GM18519 (cell line): ENCODE measurements around the gene FAM20B.

Source experiments
- ATAC-seq: cut with Tn5 transposase; IDR thresholded peaks from one replicate; pipeline ENCODE4 v1.9.1; 2021; ENCODE audit warnings: mild to moderate bottlenecking, moderate library complexity; ENCODE audit not compliant: unreplicated experiment, low FRiP score

Gene FAM20B

GRCh38 chr1:179046808-179047635 lies 21.3 kb downstream of the FAM20B start:
- no peak for ATAC-seq

- no peak for ATAC-seq
Observed at GRCh38 chr1:179047636-179047997, 21.9 kb downstream of the FAM20B start.

DNA sequence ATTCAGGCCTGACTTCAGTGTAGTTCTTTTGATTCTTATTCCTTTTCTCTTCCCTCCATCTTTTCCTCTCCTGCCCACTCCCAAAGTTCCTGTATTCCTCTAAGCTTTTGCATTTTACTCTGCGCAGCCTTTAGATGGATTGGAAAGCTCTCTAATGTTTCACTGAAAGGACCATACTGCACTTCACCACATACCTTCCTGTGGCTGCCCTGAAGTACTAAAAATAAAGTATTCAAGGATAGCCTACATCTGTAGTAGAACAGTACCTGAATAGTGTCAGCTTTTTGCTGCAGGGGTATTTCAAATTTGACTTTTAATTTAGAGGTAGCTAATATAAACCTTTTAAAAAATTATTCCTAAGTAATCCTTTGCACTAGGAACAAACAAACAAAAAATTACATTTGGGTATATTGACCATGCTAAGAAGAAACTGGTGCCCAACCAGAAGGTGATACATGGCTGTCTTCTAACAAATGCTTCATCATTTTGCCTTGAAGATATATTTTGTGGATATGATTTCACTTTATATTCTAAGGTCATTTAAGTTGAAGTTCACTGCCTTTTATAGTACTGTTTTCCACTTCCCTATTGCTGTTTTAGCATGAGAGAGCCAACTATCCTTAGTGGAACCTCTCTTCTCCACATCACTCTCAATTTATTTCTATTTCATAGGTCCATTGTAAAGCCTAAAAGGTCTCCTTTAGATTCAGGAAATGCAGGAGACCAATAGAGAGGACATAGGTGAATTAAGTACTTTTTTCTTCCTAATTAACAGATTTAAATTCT lies 22.8 kb downstream of the FAM20B start:
- ATAC-seq = no peak

DNA sequence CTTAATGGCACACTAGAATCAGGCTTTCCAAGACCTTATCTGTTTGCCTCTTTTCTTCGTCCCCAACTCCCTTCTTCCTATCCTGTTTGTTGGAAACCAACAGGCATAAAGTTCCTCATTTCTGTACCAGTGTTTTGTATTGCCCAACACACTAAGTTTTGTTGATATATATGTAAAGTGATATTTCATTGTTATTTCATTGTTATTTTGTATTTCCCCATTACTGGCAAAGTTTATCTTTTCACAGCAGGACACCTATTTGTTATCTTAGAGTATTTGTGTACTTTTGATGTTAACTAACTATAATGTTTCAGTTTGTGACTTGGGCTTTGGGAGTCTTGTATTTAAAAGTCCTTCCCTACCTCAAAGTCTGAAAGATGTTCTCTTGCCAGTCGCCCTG lies 27.1 kb downstream of the FAM20B start:
- ATAC-seq = no peak

DNA sequence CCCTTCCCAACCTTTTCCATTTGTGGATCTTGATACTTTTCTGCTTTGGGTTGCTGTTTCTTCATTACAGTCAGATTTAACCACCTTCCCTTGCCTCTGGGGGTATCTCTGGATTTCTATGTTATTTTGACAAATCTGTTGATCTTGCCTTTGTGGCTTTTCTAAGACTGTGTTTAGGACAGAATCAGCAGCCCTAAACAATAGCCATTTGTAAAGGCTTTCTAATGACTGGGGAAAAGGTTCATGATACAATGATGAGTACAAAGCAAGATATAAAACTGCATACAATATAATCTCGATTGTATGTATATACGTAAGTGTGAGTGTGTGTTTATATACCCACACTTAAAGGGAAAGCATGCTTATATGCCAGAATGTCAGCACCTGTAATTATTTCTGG lies 27.8 kb downstream of the FAM20B start:
- no peak for ATAC-seq

GRCh38 chr1:179055937-179056336 lies 30.2 kb downstream of the FAM20B start:
- no peak for ATAC-seq

DNA sequence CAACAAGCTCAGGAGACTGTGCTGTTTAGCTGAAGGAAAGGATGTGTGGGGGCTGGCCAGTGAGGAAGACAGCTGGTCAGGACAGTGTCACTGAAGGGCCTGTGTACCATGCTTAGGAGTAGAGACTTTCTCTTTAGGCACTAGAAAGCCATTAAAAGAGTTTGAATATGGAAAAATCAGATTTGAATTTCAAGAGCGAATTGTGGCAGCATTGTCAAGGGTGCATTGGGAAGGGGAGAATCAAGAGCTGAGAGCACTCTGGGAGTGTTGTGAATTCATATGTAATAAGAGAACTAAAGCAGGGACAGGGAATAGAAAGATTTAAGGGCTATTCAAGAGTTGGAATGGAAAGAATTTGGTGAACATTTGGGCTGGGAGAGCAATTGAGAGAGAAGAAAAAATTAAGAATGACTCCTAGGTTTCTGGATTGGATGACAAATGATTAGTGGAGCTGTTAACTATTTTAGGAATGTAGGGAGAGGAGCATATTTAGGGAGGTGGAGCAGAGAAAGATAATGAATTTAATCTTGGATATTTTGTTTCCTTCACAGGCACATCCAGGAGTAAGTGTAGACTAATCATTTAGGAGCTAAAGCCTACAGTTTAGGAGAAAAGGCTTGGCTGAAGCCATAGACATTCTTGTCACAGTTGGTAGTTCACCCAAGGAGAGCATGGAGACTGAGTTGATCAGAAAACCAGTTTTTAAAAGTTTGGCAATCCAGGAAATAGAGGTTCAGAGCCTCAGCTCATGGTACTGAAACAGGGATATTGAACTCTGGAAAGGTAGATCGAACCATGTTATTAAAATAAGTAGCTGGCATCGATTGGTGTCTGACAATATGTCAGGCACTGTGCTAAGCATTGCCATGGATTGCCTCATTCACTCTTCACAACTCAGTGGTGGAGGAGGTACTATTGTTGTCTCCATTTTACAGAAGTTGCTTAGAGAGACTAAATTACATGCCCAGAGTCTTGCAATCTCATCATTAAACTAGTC lies 33.1 kb downstream of the FAM20B start:
- ATAC-seq = no peak

- no peak for ATAC-seq
Observed at GRCh38 chr1:179061360-179062282, 35.9 kb downstream of the FAM20B start.

GRCh38 chr1:179066471-179066870 lies 40.8 kb downstream of the FAM20B start:
- no peak for ATAC-seq

GRCh38 chr1:179077396-179077795 lies 51.7 kb downstream of the FAM20B start:
- no peak for ATAC-seq

DNA sequence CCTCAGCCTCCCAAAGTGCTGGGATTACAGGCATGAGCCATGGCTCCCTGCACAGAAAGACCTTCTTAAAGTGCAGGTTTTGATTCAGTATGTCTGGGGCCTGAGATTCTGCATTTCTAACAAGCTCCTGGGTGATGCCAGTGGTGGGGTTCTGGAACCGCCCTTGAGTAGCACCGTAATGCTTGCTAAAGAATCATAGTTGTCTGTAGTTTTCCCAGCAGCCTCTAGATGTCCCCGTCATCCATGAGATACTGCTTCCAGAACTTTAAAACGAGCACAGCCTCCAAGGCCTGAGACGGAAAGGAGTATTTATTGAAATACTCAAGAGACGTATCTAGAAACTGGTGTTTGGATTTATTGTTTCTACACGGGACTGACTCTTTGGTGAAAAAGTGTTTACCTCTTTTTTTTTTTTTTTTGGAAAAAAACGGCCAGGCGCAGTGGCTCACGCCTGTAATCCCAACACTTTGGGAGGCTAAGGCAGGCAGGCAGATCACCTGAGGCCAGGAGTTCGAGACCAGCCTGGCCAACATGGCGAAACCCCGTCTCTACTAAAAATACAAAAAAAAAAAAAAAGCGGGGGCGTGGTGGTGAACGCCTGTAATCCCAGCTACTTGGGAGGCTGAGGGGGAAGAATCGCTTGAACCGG lies 53.5 kb downstream of the FAM20B start:
- ATAC-seq = peak; percentile 18

GRCh38 chr1:179080866-179081686 lies 55.4 kb downstream of the FAM20B start:
- peak; percentile 2 for ATAC-seq

- ATAC-seq = peak; percentile 86
Observed at GRCh38 chr1:179081687-179082332, 56.1 kb downstream of the FAM20B start, which contains the start of gene TOR3A. Gene TOR3A (plus strand): TSS chr1:179082070. CDS start chr1:179082129, 59 bp downstream.

- no peak for ATAC-seq
Observed at GRCh38 chr1:179082333-179082998, 56.8 kb downstream of the FAM20B start.

DNA sequence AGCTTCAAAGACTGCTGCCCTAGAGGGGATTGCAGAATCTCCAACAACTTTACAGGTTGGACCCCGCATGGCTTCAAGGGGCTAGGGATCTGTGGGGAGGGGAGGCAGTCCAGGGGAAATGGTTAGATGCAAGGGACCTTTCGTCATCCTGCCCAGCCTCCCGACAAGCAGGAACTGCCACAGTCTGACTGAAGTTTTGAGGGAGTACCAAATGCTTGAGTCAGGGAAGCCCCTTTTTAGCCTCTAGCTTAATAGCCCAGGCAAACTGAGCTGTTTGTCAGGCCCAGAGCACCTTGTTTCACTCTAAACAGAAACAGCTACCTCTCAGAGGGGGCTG lies 57.3 kb downstream of the FAM20B start:
- no peak for ATAC-seq

DNA sequence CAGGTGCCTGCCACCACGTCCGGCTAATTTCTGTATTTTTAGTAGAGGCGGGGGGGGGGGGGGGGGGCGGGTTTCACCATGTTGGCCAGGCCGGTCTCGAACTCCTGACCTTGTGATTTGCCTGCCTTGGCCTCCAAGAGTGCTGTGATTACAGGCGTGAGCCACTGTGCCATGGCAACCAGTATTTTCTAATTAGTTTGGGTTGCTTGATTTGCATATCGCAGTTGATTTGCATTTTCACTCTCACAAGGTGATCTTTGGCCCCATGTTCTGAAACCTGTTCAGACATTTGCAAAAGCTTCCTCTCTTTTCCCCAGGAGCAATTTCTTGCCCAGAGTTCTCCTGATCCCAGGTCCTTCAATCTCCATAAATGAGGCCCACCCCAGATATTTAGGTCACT lies 57.8 kb downstream of the FAM20B start:
- ATAC-seq = peak; percentile 20

- no peak for ATAC-seq
Observed at GRCh38 chr1:179087665-179088064, 62.0 kb downstream of the FAM20B start.
